A549 (cell line): ENCODE data around the gene PASD1. TPM values are rescaled to one million over a fixed set of nuclear protein-coding genes. Genes with fewer than 3 reads are reported as not detected.
"Not testable (repeated sequence)": the region's sequence is repeated elsewhere in the genome, so short reads cannot be mapped to it uniquely, and the experiment has no call there.

ENCODE experiments used
- ATAC-seq, 2 experiments: fragments of 200-7000 bp in 1 of 2; fragments of >200 bp in 1 of 2; cut with Nextera tagmentation in 1 of 2; cut with Tn5 transposase in 1 of 2; 3 replicates each; pipeline versions ENCODE4 v1.8.0 to v1.9.1; 2018 to 2020; ENCODE audit warnings: mild to moderate bottlenecking in 1 of 2, moderate library complexity in 1 of 2
- CTCF ChIA-PET: fragments of 300-600 bp; sonication (Branson Sonifier 250); formaldehyde crosslinking; extraction: SDS; loops from one replicate; lab custom pipeline; 2021; ENCODE audit warnings: antibody characterized with exemption, inconsistent platforms; lab: Yijun Ruan, JAX
- POLR2A ChIA-PET: fragments of 350-600 bp; formaldehyde crosslinking; extraction: SDS; loops from one replicate; lab custom pipeline; 2021; ENCODE audit warnings: antibody characterized with exemption, inconsistent platforms; lab: Yijun Ruan, JAX
- DNase-seq, 2 experiments: peaks; one replicate each; pipeline versions ENCODE4 v3.0.0 to v3.0.0-alpha.2; 2011 to 2016; ENCODE audit warnings: low read depth in 1 of 2, low spot score in 1 of 2
- FAIRE-seq: peaks from 2 replicates; lab custom pipeline; 2011; peaks lifted over from hg19 to GRCh38; lab: Jason Lieb, UNC
- H3K27ac ChIP-seq, 2 experiments: fragments of >200 bp; sonication (Bioruptor Twin); formaldehyde crosslinking; 3 replicates each; pipeline ENCODE4 v1.5.1; 2016 to 2017
- H3K4me1 ChIP-seq: fragments of >200 bp; sonication (Bioruptor Twin); formaldehyde crosslinking; 3 replicates; pipeline ENCODE4 v1.6.1; 2016
- H3K4me2 ChIP-seq: fragments of >200 bp; sonication (Bioruptor Twin); formaldehyde crosslinking; 3 replicates; pipeline ENCODE4 v1.6.1; 2016
- H3K4me3 ChIP-seq: fragments of >200 bp; sonication (Bioruptor Twin); formaldehyde crosslinking; 3 replicates; pipeline ENCODE4 v1.5.1; 2016
- H3K9me3 ChIP-seq: fragments of >200 bp; sonication (Bioruptor Twin); formaldehyde crosslinking; 3 replicates; pipeline ENCODE4 v1.6.1; 2016
- CBX2 ChIP-seq: fragments of 200-600 bp; sonication (generic); IDR thresholded peaks from 2 replicates; pipeline ENCODE4 v1.6.1; 2016; ENCODE audit warnings: low read depth, mild to moderate bottlenecking, borderline replicate concordance
- CBX8 ChIP-seq: fragments of 200-600 bp; sonication (generic); IDR thresholded peaks from 2 replicates; pipeline ENCODE4 v1.6.1; 2016
- CHD4 ChIP-seq: fragments of 200-600 bp; sonication (generic); IDR thresholded peaks from 2 replicates; pipeline ENCODE4 v1.6.1; 2016; ENCODE audit warnings: antibody characterized with exemption, mild to moderate bottlenecking, borderline replicate concordance
- E2F6 ChIP-seq: IDR thresholded peaks from 2 replicates; pipeline ENCODE4 v1.6.1; 2012; ENCODE audit warnings: low read depth, borderline replicate concordance
- EHMT2 ChIP-seq: fragments of 200-600 bp; sonication (generic); IDR thresholded peaks from 2 replicates; pipeline ENCODE4 v1.6.1; 2016; ENCODE audit warnings: antibody characterized with exemption, low read depth, mild to moderate bottlenecking, moderate library complexity
- EP300 ChIP-seq, 2 experiments: fragments of >200 bp; sonication (Bioruptor Twin); formaldehyde crosslinking; IDR thresholded peaks; 2 replicates in 1 of 2; 3 replicates in 1 of 2; pipeline ENCODE4 v1.6.1; 2016 to 2017
- ESRRA ChIP-seq: fragments of 150-350 bp; IDR thresholded peaks from 2 replicates; pipeline ENCODE4 v1.6.1; 2014; ENCODE audit warnings: mild to moderate bottlenecking, low read length, borderline replicate concordance
- FOSB ChIP-seq: fragments of 250-450 bp; sonication (Bioruptor Pico); IDR thresholded peaks from 2 replicates; pipeline ENCODE4 v1.5.0; 2020; ENCODE audit warnings: mild to moderate bottlenecking, moderate library complexity
- HOXB13 ChIP-seq: fragments of 250-450 bp; sonication (Bioruptor Pico); IDR thresholded peaks from 2 replicates; pipeline ENCODE4 v1.5.0; 2020; ENCODE audit warnings: low read depth, mild to moderate bottlenecking, moderate library complexity
- HOXB5 ChIP-seq: fragments of 250-450 bp; sonication (Bioruptor Pico); IDR thresholded peaks from 2 replicates; pipeline ENCODE4 v1.5.0; 2020; ENCODE audit warnings: mild to moderate bottlenecking, moderate library complexity
- JUNB ChIP-seq: fragments of >200 bp; sonication (Bioruptor Twin); formaldehyde crosslinking; IDR thresholded peaks from 2 replicates; pipeline ENCODE4 v1.6.1; 2016
- MAFK ChIP-seq: fragments of 450-650 bp; IDR thresholded peaks from 2 replicates; pipeline ENCODE4 v1.6.1; 2014; ENCODE audit not compliant: partially characterized antibody
- MYC ChIP-seq: IDR thresholded peaks from 2 replicates; pipeline ENCODE4 v1.6.1; 2012; ENCODE audit warnings: mild to moderate bottlenecking, inconsistent platforms, low read length, improper control_type of control experiment, borderline replicate concordance
- PHF8 ChIP-seq: fragments of 200-600 bp; sonication (generic); IDR thresholded peaks from 2 replicates; pipeline ENCODE4 v1.6.1; 2016; ENCODE audit warnings: low read depth, mild to moderate bottlenecking, antibody characterized with exemption, moderate library complexity, borderline replicate concordance
- RAD21 ChIP-seq, 2 experiments: fragments of >200 bp in 1 of 2; sonication (Bioruptor Twin) in 1 of 2; formaldehyde crosslinking in 1 of 2; IDR thresholded peaks in 1 of 2; conservative IDR thresholded peaks in 1 of 2; 2 replicates in 1 of 2; 3 replicates in 1 of 2; pipeline ENCODE4 v1.6.1; 2012 to 2018; ENCODE audit warnings: inconsistent platforms in 1 of 2
- ZC3H11A ChIP-seq: fragments of 450-650 bp; IDR thresholded peaks from 2 replicates; pipeline ENCODE4 v1.6.1; 2014; ENCODE audit warnings: antibody characterized with exemption, mild to moderate bottlenecking
- WGBS: methylation state at CpG from one replicate; pipeline ENCODE4 v1.1.6; 2017; ENCODE audit errors: missing lambda C conversion rate; 5-methylcytosine and 5-hydroxymethylcytosine counted together
- polyA plus RNA-seq, 4 experiments: library from polyadenylated mRNA; depleted of rRNA in 3 of 4; stranded (reverse); fragments of >200 nt; fragmentation: RNase III in 1 of 4; extraction: RNeasy Plus Mini Kit Qiagen cat#74134 plus additional on column Dnase treatment in 1 of 4; gene quantifications; 2 replicates in 3 of 4; 3 replicates in 1 of 4; pipeline ENCODE4 v1.2.3, GENCODE V29; 2011 to 2017
- TF ChIP-seq, protein P1 (sequence below): fragments of 450-650 bp; IDR thresholded peaks from 2 replicates; pipeline ENCODE4 v1.6.1; 2014; ENCODE audit warnings: antibody characterized with exemption
- TF ChIP-seq, protein P2 (sequence below): IDR thresholded peaks from 2 replicates; pipeline ENCODE4 v1.6.1; 2012
- TF ChIP-seq, protein P3 (sequence below): fragments of 150-350 bp; IDR thresholded peaks from 2 replicates; pipeline ENCODE4 v1.6.1; 2014; ENCODE audit warnings: low read depth, mild to moderate bottlenecking, low read length
- TF ChIP-seq, protein P4 (sequence below): fragments of 250-450 bp; sonication (Bioruptor Pico); IDR thresholded peaks from 2 replicates; pipeline ENCODE4 v1.5.0; 2020; ENCODE audit warnings: low read depth, mild to moderate bottlenecking, moderate library complexity
- TF ChIP-seq, protein P5 (sequence below): fragments of >200 bp; sonication (Bioruptor Twin); formaldehyde crosslinking; IDR thresholded peaks from 3 replicates; pipeline ENCODE4 v1.6.1; 2016

The PASD1 gene
- polyA plus RNA-seq, 2 of the 4 experiments (the other 2 are of a cell fraction) = not detected

- WGBS = 54% methylated on average over 3 of the region's 3 CpGs
- POLR2A ChIA-PET = not testable (repeated sequence)
These were observed 29.9 kb downstream of the PASD1 start for GRCh38 chrX:151593384-151593783.

DNA sequence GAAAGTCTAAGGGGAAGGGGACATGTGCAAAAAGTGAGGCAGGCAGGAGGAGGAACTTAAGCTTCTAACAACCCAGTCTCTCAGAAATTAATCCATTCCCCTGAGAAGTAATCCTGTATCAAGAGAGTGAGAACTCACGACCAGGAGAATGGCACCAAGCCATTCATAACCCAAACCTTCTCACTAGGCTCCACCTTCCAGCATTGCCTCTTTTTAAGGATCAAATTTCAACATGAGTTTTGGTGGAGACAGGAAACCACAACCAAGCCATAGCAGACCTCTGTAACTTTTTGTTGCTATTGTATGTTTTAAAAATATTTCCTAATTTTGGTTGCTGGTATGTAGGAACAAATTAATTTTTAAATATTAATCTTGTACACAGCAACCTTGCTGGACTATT, 32.8 kb downstream of the PASD1 start:
- Histone ChIP-seq H3K27ac (no peak overlapping the region), H3K4me2 (no peak overlapping the region), H3K4me1 (no peaks in the 10 kb centered on the region), H3K4me3 (no peak overlapping the region), H3K9me3 (no peaks in the 10 kb centered on the region)
- ATAC-seq (no peak), DNase-seq (no peak), FAIRE-seq (peak; percentile 39)
- POLR2A ChIA-PET = no interaction called here
- CTCF ChIA-PET = no interaction called here
- 0% methylated on average over 1 of the region's 1 CpG for WGBS
- TF ChIP-seq CBX8 (no peak), MAFK (no peak), ESRRA (no peak), EP300 (IDR thresholded peaks at IDR 0.05) (no peak), ZC3H11A (no peak), PHF8 (no peak), CHD4 (no peak)
- TF ChIP-seq, protein P1, sequence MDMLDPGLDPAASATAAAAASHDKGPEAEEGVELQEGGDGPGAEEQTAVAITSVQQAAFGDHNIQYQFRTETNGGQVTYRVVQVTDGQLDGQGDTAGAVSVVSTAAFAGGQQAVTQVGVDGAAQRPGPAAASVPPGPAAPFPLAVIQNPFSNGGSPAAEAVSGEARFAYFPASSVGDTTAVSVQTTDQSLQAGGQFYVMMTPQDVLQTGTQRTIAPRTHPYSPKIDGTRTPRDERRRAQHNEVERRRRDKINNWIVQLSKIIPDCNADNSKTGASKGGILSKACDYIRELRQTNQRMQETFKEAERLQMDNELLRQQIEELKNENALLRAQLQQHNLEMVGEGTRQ = no peak
- TF ChIP-seq, protein P2, sequence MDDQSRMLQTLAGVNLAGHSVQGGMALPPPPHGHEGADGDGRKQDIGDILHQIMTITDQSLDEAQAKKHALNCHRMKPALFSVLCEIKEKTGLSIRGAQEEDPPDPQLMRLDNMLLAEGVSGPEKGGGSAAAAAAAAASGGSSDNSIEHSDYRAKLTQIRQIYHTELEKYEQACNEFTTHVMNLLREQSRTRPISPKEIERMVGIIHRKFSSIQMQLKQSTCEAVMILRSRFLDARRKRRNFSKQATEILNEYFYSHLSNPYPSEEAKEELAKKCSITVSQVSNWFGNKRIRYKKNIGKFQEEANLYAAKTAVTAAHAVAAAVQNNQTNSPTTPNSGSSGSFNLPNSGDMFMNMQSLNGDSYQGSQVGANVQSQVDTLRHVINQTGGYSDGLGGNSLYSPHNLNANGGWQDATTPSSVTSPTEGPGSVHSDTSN = no peak

More at GRCh38 chrX:151593384-151593783, 29.9 kb downstream of the PASD1 start:
- H3K4me3 ChIP-seq, CTCF ChIA-PET, H3K4me2 ChIP-seq, H3K9me3 ChIP-seq, H3K27ac ChIP-seq, DNase-seq, FAIRE-seq, ATAC-seq, H3K4me1 ChIP-seq: not testable (repeated sequence)

DNA sequence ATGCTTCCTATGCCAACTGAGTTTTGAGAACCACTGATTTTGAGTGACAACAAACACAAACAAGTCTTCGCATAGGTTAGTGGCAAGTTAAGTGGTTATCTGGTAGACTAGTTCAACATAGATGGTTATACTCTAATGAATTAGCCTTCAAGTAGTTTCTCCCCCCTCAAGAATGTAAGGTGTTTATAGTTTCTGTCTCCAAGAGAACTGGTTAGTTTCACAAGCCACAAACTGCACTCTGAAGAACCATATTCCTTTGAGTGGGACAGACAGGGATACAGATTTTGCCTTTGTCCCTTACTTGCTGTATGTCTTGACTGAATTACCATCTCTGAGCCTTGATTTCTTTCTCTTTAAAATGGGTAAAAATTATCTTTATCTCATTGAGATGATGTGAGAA, 41.5 kb downstream of the PASD1 start:
- TF ChIP-seq MYC (no peak), EHMT2 (no peak), HOXB13 (CRISPR knock-in tag) (no peak), JUNB (no peak), E2F6 (no peak), HOXB5 (CRISPR knock-in tag) (no peak), CBX2 (no peak), MAFK (no peak), RAD21 (conservative IDR thresholded peaks at IDR 0.05 in 1 of 2, IDR thresholded peaks at IDR 0.05 in 1 of 2) (no peak), FOSB (no peak), ESRRA (no peak)
- TF ChIP-seq, protein P3, sequence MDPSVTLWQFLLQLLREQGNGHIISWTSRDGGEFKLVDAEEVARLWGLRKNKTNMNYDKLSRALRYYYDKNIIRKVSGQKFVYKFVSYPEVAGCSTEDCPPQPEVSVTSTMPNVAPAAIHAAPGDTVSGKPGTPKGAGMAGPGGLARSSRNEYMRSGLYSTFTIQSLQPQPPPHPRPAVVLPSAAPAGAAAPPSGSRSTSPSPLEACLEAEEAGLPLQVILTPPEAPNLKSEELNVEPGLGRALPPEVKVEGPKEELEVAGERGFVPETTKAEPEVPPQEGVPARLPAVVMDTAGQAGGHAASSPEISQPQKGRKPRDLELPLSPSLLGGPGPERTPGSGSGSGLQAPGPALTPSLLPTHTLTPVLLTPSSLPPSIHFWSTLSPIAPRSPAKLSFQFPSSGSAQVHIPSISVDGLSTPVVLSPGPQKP = no peak
- TF ChIP-seq, protein P4, sequence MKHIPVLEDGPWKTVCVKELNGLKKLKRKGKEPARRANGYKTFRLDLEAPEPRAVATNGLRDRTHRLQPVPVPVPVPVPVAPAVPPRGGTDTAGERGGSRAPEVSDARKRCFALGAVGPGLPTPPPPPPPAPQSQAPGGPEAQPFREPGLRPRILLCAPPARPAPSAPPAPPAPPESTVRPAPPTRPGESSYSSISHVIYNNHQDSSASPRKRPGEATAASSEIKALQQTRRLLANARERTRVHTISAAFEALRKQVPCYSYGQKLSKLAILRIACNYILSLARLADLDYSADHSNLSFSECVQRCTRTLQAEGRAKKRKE = no peak
- TF ChIP-seq, protein P5, sequence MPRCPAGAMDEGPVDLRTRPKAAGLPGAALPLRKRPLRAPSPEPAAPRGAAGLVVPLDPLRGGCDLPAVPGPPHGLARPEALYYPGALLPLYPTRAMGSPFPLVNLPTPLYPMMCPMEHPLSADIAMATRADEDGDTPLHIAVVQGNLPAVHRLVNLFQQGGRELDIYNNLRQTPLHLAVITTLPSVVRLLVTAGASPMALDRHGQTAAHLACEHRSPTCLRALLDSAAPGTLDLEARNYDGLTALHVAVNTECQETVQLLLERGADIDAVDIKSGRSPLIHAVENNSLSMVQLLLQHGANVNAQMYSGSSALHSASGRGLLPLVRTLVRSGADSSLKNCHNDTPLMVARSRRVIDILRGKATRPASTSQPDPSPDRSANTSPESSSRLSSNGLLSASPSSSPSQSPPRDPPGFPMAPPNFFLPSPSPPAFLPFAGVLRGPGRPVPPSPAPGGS = no peak
- TF ChIP-seq, protein P1 = no peak
- Histone ChIP-seq H3K9me3 (no peaks in the 10 kb centered on the region), H3K27ac (no peak overlapping the region), H3K4me1 (no peaks in the 10 kb centered on the region), H3K4me2 (no peak overlapping the region), H3K4me3 (no peak overlapping the region)
- FAIRE-seq = peak; percentile 23
- ATAC-seq = no peak
- POLR2A ChIA-PET = no interaction called here
- CTCF ChIA-PET = no interaction called here
- 81% methylated on average over 1 of the region's 1 CpG for WGBS
- no peak for DNase-seq
